NCI-H526 treated with DMSO at 0.1 percent for 48 hours (cell line): Measurements from ENCODE around the gene CFAP20DC.
"Not testable (repeated sequence)": the region's sequence is repeated elsewhere in the genome, so short reads cannot be mapped to it uniquely, and the experiment has no call there.

ENCODE experiments used
- DNase-seq: peaks from one replicate; lab custom pipeline; 2025; lab: John Stamatoyannopoulos, UW

The CFAP20DC gene

DNA sequence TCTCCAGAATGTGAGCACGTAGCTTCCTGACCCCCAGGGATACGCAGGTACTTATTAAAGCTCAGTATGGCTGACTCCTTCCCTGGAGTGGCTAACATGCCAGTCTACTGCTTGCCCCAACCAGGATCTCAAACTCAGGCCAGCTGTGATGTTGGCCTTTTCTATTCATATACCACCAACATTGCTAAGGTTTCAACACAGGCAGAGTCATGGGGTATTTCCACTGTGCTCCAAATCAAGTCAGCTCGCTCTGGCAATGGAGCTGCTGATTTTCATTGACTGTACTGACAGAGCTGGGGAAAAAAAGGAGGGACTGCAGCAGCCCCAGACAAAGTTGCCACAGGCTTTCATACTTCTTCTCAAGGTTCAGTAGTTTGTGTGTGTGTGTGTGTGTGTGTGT is 87.0 kb downstream of the CFAP20DC start:
- no peak for DNase-seq

DNA sequence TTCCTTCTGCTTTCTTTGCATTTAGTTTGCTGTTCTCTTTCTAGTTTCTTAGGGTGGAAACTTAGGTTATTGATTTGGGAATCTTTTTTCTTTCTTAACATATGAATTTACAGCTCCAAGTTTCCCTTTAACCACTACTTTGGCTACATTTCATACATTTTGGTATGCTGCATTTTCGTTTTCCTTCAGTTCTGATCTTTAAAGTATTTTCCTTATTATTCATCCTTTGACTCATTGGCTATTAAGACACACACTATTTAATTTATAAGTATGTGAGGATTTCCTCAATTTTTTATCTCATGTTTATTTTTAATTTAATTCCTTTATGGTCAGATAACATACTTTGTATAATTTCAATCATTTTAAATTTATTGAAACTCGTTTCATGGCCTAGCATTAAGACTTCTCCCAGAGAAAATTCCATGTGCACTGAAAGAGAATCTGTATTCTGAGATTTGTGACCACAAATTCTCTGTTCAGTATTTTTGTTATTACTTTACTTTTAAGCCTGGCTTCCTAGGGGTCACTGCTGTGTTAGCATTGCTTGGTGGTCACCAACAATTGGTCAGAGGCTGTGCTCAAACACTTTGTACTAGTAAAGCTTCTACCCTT is 87.7 kb downstream of the CFAP20DC start:
- DNase-seq: no peak

GRCh38 chr3:58955308-58955707 is 94.5 kb downstream of the CFAP20DC start:
- no peak for DNase-seq

GRCh38 chr3:58953288-58953687 is 96.5 kb downstream of the CFAP20DC start:
- DNase-seq: no peak

DNA sequence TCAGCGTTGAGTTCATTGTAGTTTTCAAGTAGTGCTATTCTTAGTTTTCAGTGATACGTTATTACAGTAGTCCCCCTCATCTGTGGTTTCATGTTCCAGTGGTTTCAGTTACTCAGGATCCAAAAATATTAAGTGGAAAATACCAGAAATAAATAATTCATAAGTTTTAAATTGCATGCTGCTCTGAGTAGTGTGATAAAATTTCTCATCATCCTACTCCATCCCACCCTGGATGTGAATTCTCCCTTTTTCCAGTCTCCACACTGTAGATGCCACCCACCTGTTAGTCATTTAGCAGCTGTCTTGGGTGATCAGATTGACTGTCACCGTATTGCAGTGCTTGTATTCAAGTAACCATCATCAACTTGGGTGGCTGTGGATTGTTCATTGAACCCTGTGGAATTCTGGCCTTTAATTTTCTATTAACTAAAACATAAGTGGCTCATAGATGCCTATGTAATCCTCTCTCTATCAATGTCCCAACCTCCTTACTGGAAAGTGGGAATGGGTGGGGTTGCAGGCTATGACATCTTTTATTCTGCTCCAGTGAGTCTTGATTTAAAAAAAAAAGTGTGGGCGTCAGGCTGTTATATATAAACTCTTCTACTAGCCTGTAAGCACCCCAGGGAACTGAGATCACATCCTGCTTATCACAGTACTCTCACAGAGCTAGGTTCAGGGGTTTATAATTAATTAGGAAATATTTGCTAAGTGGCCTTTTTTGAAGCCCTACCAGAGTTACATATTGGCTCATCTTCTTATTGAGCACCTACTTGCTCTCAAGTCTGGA is 97.5 kb downstream of the CFAP20DC start:
- DNase-seq: no peak

GRCh38 chr3:58948018-58948417 is 101.8 kb downstream of the CFAP20DC start:
- DNase-seq: no peak

DNA sequence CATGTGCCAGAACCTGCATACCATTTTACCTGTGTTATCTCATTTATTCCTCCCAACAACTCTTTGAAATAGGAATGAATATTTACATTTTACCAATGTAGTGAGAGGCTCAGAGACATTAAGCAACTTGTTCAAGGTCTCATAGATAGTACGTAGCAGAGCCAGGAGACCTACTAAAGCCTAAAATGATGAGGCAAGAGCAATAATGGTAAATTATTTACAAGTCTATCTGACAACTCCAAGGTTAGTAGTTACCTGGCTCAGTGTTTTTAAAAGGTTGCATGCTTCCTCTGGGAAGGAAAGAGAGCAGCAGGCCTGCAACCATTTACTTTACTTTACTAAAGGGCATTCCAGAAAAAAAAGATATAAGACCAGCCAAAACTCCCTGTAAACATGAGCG is 103.0 kb downstream of the CFAP20DC start:
- DNase-seq: no peak

GRCh38 chr3:58938057-58938456 is 111.8 kb downstream of the CFAP20DC start:
- no peak for DNase-seq

DNA sequence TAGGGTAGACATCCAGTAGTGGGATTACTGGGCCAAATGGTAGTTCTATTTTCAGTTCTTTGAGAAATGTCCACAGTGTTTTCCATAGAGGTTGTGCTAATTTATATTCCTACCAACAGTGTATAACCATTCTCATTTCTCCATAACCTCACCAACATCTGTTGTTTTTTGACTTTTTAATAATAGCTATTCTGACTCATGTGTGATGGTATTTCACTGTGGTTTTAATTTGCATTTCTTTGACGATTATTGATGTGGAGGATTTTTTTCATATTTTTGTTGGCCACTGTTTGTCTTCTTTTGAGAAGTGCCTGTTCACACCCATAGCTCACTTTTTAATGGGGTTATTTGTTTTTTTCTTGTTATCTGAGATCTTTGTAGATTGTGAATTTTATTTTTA is 125.2 kb downstream of the CFAP20DC start:
- no peak for DNase-seq

GRCh38 chr3:58900386-58900785 is 149.4 kb downstream of the CFAP20DC start:
- DNase-seq: no peak

- no peak for DNase-seq
These were observed 149.9 kb downstream of the CFAP20DC start for GRCh38 chr3:58899953-58900298.

GRCh38 chr3:58899159-58899952 is 150.5 kb downstream of the CFAP20DC start:
- no peak for DNase-seq

- no peak for DNase-seq
These were observed 151.3 kb downstream of the CFAP20DC start for GRCh38 chr3:58898513-58898912.

GRCh38 chr3:58897646-58898045 is 152.2 kb downstream of the CFAP20DC start:
- DNase-seq: no peak

- DNase-seq: not testable (repeated sequence)
These were observed 154.1 kb downstream of the CFAP20DC start for GRCh38 chr3:58895678-58896077.

DNA sequence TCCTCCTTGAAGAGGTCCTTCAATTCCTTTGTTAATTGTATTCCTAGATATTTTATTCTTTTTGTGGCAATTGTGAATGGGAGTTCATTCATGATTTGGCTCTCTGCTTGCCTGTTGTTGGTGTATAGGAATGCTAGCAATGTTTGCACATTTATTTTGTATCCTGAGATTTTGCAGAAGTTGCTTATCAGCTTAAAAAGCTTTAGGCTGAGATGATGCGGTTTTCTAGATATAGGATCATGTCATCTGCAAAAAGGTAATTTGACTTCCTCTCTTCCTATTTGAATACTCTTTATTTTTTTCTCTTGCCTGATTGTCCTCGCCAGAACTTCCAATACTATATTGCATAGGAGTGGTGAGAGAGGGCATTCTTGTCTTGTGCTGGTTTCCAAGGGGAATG is 157.3 kb downstream of the CFAP20DC start:
- not testable (repeated sequence) for DNase-seq

DNA sequence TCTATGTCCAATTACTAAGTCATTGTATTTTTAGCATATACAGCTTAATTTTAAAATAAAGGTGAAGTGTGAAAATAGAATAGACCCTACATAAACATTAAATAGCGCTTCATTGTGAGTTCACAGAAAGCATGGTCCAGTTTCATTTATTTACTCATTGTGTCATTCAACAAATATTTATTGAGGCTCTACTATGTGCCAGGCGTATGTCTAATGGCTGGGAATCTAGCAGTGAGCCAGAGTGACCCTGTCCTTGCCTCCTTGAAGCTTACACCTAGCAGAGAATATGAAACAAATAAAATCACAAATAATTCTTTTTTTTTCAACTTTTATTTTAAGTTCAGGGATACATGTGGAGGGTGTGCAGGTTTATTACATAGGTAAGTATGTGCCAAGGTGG is 161.7 kb downstream of the CFAP20DC start:
- DNase-seq: no peak

DNA sequence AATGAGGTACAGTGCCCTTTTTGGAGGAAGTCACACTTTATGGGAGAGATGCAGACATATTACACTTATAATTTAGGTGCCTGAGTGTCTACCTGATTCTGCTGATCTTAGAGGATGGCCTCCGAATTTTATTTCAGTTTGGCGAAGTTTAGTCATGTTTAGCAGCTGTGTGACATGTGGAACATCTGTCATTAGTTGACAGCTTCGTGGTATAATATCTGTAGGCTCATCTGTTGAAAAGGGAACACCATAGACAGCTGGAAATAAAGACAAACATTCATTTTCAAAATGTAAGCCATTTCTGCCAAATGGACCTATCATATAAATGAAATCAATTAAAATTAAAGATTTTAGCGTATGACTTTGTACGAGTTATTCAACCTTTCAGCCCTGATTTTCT is 165.4 kb downstream of the CFAP20DC start:
- DNase-seq: no peak

- DNase-seq: no peak
These were observed 169.6 kb downstream of the CFAP20DC start for GRCh38 chr3:58880182-58880581.

DNA sequence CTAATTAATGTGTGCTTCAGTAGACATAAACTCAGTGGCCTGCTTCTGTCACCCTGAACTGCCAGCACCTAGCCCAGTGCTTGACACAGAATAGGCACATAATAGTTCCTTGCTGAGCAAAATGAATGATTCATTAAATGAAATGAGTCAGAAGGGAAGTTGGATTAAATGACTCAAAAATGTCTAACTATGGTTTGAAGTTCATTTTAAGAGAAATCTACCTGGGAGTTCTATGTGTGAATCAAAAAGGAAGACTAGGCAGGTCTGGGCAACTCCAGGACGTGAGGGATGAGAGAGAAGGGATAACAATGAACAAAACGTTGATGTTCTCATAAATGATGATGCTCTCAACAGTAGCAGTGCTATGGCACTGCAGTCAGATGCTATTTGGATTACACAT is 175.0 kb downstream of the CFAP20DC start:
- DNase-seq: no peak

DNA sequence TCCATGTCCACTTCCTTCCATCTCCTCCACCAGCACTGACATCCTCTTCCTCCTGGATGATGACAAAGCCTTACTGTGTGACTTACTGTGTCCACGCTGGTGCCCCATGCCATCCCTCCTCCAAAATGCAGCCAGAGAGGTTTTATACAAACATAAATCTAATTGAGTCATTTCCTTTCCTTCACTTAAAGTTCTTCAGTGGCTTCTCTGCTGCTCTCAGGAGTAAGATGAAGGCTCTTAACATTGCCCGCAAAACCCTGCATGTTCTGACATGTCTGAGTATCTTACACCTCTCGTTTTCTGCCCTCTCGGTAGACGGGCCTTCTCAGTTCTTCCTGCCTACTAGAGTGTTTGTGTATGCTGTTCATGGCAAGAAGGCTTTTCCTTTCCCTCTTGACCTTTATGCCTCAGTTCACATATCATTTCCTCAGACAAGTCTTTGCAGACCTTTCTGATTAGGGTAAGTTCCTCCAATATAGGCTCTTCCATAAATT is 175.5 kb downstream of the CFAP20DC start:
- no peak for DNase-seq

- DNase-seq: no peak
These were observed 181.6 kb downstream of the CFAP20DC start for GRCh38 chr3:58868097-58868779.
